Central memory CD8-positive, alpha-beta T cell (primary cell): Measurements from ENCODE around the gene NGB.
"Not testable (repeated sequence)": the region's sequence is repeated elsewhere in the genome, so short reads cannot be mapped to it uniquely, and the experiment has no call there.

Source experiments
- ATAC-seq: fragments of 150-1000 bp; cut with Tn5 transposase; replicated peaks from 2 replicates; pipeline ENCODE4 v1.10.0; 2022; ENCODE audit warnings: mild to moderate bottlenecking, moderate FRiP score, moderate number of reproducible peaks; ENCODE audit not compliant: poor library complexity, severe bottlenecking; ENCODE audit errors: extremely low read depth
- DNase-seq, 2 donors: peaks; one replicate each; pipeline ENCODE4 v3.0.0; 2021; ENCODE audit warnings: low spot score in 2 of 2
- H3K27ac Mint-ChIP-seq: one replicate; pipeline ENCODE4 v1.8.0; 2022; ENCODE audit warnings: low read depth, mild to moderate bottlenecking, moderate library complexity, mixed read lengths
- H3K27me3 Mint-ChIP-seq: one replicate; pipeline ENCODE4 v1.8.0; 2022; ENCODE audit warnings: mixed read lengths
- H3K36me3 Mint-ChIP-seq: one replicate; pipeline ENCODE4 v1.8.0; 2022; ENCODE audit warnings: mild to moderate bottlenecking, moderate library complexity, mixed read lengths; ENCODE audit not compliant: insufficient read depth
- H3K4me1 Mint-ChIP-seq: one replicate; pipeline ENCODE4 v1.8.0; 2022; ENCODE audit warnings: mixed read lengths
- H3K4me3 Mint-ChIP-seq: one replicate; pipeline ENCODE4 v1.8.0; 2022; ENCODE audit warnings: mild to moderate bottlenecking, moderate library complexity, mixed read lengths
- H3K9me3 Mint-ChIP-seq: one replicate; pipeline ENCODE4 v1.8.0; 2022; ENCODE audit warnings: mixed read lengths

The NGB gene

DNA sequence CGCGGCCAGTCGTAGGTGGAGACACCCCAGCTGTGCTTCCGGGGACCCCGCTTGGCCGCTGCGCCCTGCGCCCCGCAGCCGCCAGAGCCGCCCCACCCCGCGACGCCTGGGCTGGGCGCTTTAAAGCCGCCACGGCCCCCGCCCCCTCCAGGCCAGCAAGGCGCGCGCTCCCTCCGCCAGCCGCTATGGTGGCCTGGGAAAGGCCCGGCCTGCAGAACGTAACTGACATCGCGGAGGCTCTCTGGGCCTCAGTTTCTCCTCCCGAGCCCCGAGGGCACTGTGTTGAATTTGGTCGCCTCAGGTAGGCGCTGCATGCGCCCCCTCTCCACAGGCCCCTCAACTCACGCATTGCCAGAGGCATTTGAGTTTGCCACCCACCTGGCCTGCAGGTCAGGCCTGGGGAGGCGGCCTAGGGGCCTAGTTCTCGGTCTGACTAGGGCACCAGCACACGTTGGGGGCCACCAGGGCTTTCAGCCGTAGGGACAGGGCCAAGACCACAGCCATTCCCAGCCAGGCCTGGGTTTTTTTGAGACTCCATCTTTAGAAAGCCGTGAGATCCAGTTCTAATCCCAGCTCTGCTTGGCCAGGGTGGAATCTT lies at the start of gene NGB:
Gene NGB (minus strand): TSS at position 94 of the 598 bp plus-strand sequence. CDS start 269 bp downstream, outside the sequence.
- H3K4me3 Mint-ChIP-seq = no peak within 1 kb of the TSS
- no peaks in the 10 kb centered on the region for H3K4me1 Mint-ChIP-seq
- H3K9me3 Mint-ChIP-seq = no peaks in the 10 kb centered on the region
- peaks cover 58% of the 10 kb centered on the region for H3K27me3 Mint-ChIP-seq
- H3K27ac Mint-ChIP-seq = no peak within 1 kb of the TSS
- DNase-seq (no peak), ATAC-seq (no peak)
- H3K36me3 Mint-ChIP-seq = no peaks in the 10 kb centered on the region

- ATAC-seq (peak; percentile 59), DNase-seq (peak; percentile 88 to 91)
- H3K27me3 Mint-ChIP-seq = no peaks in the 10 kb centered on the region
- H3K36me3 Mint-ChIP-seq = peaks cover 6% of the 10 kb centered on the region
- H3K9me3 Mint-ChIP-seq = no peaks in the 10 kb centered on the region
- H3K4me1 Mint-ChIP-seq = peaks cover 14% of the 10 kb centered on the region
- peak within 1 kb of the TSS; percentile 96 for H3K27ac Mint-ChIP-seq
- peak within 1 kb of the TSS; percentile 95 for H3K4me3 Mint-ChIP-seq
These were observed 49.4 kb upstream of the NGB start, which contains the start of gene POMT2 for GRCh38 chr14:77320238-77320935. Gene POMT2 (minus strand): TSS chr14:77320883. CDS start chr14:77320681, 202 bp downstream.

GRCh38 chr14:77319422-77319821 lies 48.4 kb upstream of the NGB start:
- Mint-ChIP-seq H3K36me3 (peaks cover 6% of the 10 kb centered on the region), H3K9me3 (no peaks in the 10 kb centered on the region), H3K4me1 (peaks cover 14% of the 10 kb centered on the region), H3K4me3 (no peak overlapping the region), H3K27me3 (no peaks in the 10 kb centered on the region), H3K27ac (no peak overlapping the region)
- ATAC-seq = no peak
- DNase-seq = no peak

DNA sequence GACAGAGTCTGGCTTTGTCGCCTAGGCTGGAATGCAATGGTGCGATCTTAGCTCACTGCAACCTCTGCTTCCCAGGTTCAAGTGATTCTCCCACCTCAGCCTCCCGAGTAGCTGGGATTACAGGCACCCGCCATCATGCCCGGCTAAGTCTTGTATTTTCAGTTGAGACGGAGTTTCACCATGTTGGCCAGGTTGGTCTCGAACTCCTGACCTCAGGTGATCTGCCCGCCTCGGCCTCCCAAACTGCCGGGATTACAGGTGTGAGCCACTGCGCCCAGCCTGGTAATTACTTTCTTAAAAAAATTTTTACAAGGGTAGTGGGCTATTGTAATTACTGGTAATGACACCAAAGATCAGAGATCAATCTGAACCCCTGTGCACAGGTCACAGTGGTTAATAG lies 47.8 kb upstream of the NGB start:
- H3K27me3 Mint-ChIP-seq, H3K36me3 Mint-ChIP-seq, ATAC-seq, H3K27ac Mint-ChIP-seq, DNase-seq, H3K4me3 Mint-ChIP-seq, H3K9me3 Mint-ChIP-seq: not testable (repeated sequence)
- peaks cover 14% of the 10 kb centered on the region for H3K4me1 Mint-ChIP-seq

DNA sequence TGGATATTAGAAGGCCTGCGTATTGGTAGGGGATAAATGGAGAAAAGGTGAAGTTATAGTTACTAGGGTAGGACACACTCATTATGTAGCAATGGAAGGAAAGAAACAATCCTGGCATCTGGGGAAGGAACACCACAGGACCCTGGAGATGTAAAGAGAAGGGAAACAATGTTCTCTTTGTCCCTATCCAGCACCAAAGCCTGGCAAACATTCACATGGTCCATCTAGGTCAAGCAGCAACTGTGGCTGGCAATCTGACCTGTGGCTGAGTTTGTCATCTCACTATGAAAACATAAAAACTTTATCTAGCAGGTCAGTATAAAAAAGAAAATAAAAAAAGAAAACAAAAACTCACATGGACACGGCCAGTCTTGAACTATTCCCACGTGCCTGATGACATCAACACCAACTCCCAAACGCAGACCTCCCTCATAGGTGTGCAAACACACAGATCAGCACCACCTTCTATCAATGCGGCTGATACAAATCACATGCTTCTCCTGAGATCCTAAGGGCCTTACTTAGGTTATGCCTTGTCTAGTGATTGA lies 47.1 kb upstream of the NGB start:
- ATAC-seq (no peak), DNase-seq (no peak)
- H3K4me3 Mint-ChIP-seq = no peak overlapping the region
- peaks cover 4% of the 10 kb centered on the region for H3K36me3 Mint-ChIP-seq
- H3K4me1 Mint-ChIP-seq = peaks cover 14% of the 10 kb centered on the region
- H3K9me3 Mint-ChIP-seq = no peaks in the 10 kb centered on the region
- no peaks in the 10 kb centered on the region for H3K27me3 Mint-ChIP-seq
- no peak overlapping the region for H3K27ac Mint-ChIP-seq

GRCh38 chr14:77316872-77317301 lies 45.9 kb upstream of the NGB start:
- ATAC-seq (no peak), DNase-seq (no peak)
- Mint-ChIP-seq H3K9me3 (no peaks in the 10 kb centered on the region), H3K27ac (no peak overlapping the region), H3K4me3 (no peak overlapping the region), H3K27me3 (no peaks in the 10 kb centered on the region), H3K36me3 (peaks cover 4% of the 10 kb centered on the region), H3K4me1 (peaks cover 9% of the 10 kb centered on the region)

DNA sequence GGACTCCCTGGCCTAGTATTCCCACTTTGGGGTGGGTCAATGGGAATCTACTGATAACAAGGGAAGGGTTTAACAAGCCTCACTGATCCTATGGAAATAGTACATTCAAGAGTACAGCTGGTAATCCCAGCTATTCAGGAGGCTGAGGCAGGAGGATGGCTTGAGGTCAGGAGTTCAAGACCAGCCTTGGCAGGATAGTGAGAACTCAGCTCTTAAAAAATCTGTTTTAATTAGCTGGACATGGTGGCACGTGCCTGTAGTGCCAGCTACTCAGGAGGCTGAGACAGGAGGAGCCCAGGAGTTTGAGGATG lies 45.1 kb upstream of the NGB start:
- peaks cover 3% of the 10 kb centered on the region for H3K36me3 Mint-ChIP-seq
- ATAC-seq = no peak
- H3K27me3 Mint-ChIP-seq = no peaks in the 10 kb centered on the region
- H3K4me3 Mint-ChIP-seq = no peak overlapping the region
- peaks cover 6% of the 10 kb centered on the region for H3K4me1 Mint-ChIP-seq
- no peak overlapping the region for H3K27ac Mint-ChIP-seq
- H3K9me3 Mint-ChIP-seq = no peaks in the 10 kb centered on the region
- no peak for DNase-seq

DNA sequence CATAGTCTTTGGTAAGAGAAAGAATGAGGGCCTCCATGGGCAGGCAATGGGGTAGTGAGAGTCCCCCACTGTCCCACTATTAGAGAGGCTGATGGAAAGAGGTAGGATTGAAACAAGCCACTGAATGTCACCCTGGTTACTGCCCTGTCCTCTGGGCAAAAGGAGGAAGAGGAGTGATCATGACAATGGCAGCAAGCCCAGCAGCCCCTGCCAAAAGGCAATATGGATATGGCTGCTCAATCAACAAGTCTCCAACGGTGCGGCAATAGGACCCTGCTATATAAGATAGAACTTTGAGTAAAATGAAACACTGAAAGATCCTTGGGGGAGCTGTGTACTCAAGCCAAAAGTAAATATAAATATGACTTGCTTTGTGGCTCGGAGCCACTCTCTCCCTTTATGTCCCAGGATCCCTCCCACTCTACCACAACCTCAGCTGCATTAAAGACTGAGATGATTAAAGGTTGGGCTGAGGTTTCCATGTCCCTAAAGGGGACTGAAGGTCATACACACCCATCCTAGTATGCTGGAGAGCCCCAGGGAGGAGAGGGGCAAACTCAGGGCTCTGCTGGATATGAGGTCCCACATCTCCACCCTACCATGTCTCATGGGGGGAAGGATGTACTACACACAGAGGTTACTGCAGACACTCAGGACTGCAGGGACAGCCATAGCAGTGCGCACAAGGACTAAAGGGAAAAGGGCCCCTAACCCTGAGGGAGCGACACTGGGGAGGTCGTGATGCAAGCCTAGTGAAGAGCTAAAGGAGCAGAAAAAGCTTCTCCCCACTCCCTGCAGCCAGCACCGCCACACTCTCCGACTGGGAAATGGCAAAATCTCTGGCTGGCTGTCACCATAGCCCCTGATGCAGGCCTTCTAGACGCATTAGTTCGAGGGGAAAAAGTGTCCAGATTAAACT lies 43.8 kb upstream of the NGB start:
- H3K36me3 Mint-ChIP-seq = no peaks in the 10 kb centered on the region
- no peaks in the 10 kb centered on the region for H3K9me3 Mint-ChIP-seq
- ATAC-seq (no peak), DNase-seq (no peak)
- H3K4me1 Mint-ChIP-seq = peaks cover under 1% of the 10 kb centered on the region
- no peak overlapping the region for H3K27ac Mint-ChIP-seq
- no peak overlapping the region for H3K4me3 Mint-ChIP-seq
- H3K27me3 Mint-ChIP-seq = no peaks in the 10 kb centered on the region

DNA sequence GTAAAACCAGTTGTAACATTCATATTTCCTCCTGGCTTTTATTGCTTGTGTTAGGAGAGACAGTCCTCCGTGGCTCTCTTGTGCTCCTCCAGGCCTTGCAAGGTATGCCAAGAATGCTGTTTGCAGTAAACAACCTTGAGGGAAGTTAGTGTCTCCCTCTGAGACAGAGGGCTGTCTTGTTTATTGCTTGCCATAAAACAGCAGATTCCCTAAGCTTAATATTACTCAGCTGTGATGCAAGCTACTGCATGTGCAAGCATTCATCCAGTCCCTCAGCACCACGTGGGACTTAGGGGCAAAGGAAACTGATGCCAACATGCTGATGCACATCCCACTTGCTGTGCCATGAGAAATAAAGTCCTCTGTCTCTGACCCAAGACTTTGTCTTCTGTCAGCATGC lies 43.0 kb upstream of the NGB start:
- Mint-ChIP-seq H3K27ac (no peak overlapping the region), H3K27me3 (no peaks in the 10 kb centered on the region), H3K36me3 (no peaks in the 10 kb centered on the region), H3K4me3 (no peak overlapping the region), H3K9me3 (no peaks in the 10 kb centered on the region), H3K4me1 (no peaks in the 10 kb centered on the region)
- DNase-seq (no peak), ATAC-seq (no peak)

DNA sequence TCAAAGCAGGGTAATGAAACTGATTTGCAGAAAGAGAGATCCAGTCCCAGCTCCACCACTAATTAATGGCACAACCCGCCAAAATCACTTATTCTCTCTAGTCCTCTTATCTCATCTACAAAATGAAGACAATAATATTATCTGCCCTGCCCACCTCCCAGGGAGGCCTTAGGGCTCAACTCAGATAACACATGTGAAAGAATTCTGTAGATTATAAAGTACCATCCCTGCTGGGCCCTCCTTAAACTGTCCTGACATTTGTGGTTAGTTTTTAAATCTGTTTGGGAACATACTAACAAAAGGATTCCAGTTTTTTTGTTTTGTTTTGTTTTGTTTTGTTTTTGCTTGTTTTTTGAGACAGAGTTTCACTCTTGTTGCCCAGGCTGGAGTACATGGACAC lies 42.4 kb upstream of the NGB start:
- H3K4me1 Mint-ChIP-seq = no peaks in the 10 kb centered on the region
- ATAC-seq (no peak), DNase-seq (no peak)
- no peaks in the 10 kb centered on the region for H3K9me3 Mint-ChIP-seq
- no peak overlapping the region for H3K27ac Mint-ChIP-seq
- no peak overlapping the region for H3K4me3 Mint-ChIP-seq
- H3K27me3 Mint-ChIP-seq = no peaks in the 10 kb centered on the region
- no peaks in the 10 kb centered on the region for H3K36me3 Mint-ChIP-seq

GRCh38 chr14:77311217-77311616 lies 40.2 kb upstream of the NGB start:
- H3K36me3 Mint-ChIP-seq = no peaks in the 10 kb centered on the region
- DNase-seq = no peak
- H3K4me1 Mint-ChIP-seq = no peaks in the 10 kb centered on the region
- H3K27me3 Mint-ChIP-seq = no peaks in the 10 kb centered on the region
- H3K4me3 Mint-ChIP-seq = no peak overlapping the region
- H3K27ac Mint-ChIP-seq = no peak overlapping the region
- no peak for ATAC-seq
- H3K9me3 Mint-ChIP-seq = no peaks in the 10 kb centered on the region

GRCh38 chr14:77310026-77310425 lies 39.0 kb upstream of the NGB start:
- Mint-ChIP-seq H3K4me1 (no peaks in the 10 kb centered on the region), H3K27ac (no peak overlapping the region), H3K27me3 (no peaks in the 10 kb centered on the region), H3K4me3 (no peak overlapping the region), H3K9me3 (no peaks in the 10 kb centered on the region), H3K36me3 (no peaks in the 10 kb centered on the region)
- no peak for ATAC-seq
- no peak for DNase-seq
